Measurements from ENCODE around the gene CDH4.

GRCh38 chr20:61790116-61790827, 538.2 kb downstream of the CDH4 start:
- TF ChIP-seq CTCF (IDR thresholded peaks at IDR 0.05; ENCODE audit: insufficient read depth, low read depth, low read length), result no peak
- no peak for TF ChIP-seq EZH2 (IDR thresholded peaks at IDR 0.05; ENCODE audit: insufficient read depth, low read length)

Data from astrocyte (in vitro differentiated cells and primary cell).